Measurements from ENCODE around the gene QRICH2.
"Not testable (repeated sequence)": the region's sequence is repeated elsewhere in the genome, so short reads cannot be mapped to it uniquely, and the experiment has no call there.

Gene QRICH2

GRCh38 chr17:76312735-76313134 is 4.7 kb upstream of the QRICH2 start:
- Mint-ChIP-seq H3K4me1 (peaks cover 11% of the 10 kb centered on the region), H3K27ac (no peak overlapping the region), H3K4me3 (no peak overlapping the region), H3K9me3 (no peaks in the 10 kb centered on the region), H3K27me3 (no peaks in the 10 kb centered on the region), H3K36me3 (peaks cover 35% of the 10 kb centered on the region)
- DNase-seq = no peak
- CTCF ChIA-PET = interaction anchor here (0.9 to 1.5 kb wide), 2 partner anchors 8 to 85 kb away, joined by 3 to 4 read pairs; no protein-coding TSS in a partner anchor

GRCh38 chr17:76309461-76309860 is 1.4 kb upstream of the QRICH2 start:
- no peak overlapping the region for H3K4me3 Mint-ChIP-seq
- no peak overlapping the region for H3K27ac Mint-ChIP-seq
- H3K36me3 Mint-ChIP-seq = peaks cover 30% of the 10 kb centered on the region
- CTCF ChIA-PET = interaction anchor here (3.9 kb wide), 1 partner anchor 88 kb away, joined by 21 read pairs; no protein-coding TSS in a partner anchor
- H3K4me1 Mint-ChIP-seq = no peaks in the 10 kb centered on the region
- H3K27me3 Mint-ChIP-seq = no peaks in the 10 kb centered on the region
- H3K9me3 Mint-ChIP-seq = no peaks in the 10 kb centered on the region
- DNase-seq = no peak

- Mint-ChIP-seq H3K27me3 (no peaks in the 10 kb centered on the region), H3K9me3 (no peaks in the 10 kb centered on the region), H3K27ac (no peak overlapping the region), H3K4me1 (peaks cover 2% of the 10 kb centered on the region), H3K4me3 (no peak overlapping the region), H3K36me3 (peaks cover 14% of the 10 kb centered on the region)
- DNase-seq = no peak
- CTCF ChIA-PET = interaction anchor here (0.7 to 10.0 kb wide), 2 partner anchors 78 to 91 kb away, joined by 3 to 133 read pairs; no protein-coding TSS in a partner anchor
Measured at GRCh38 chr17:76307299-76307965, 644 bp downstream of the QRICH2 start.

GRCh38 chr17:76305135-76305454 is 3.0 kb downstream of the QRICH2 start:
- not testable (repeated sequence) for H3K36me3 Mint-ChIP-seq, H3K4me3 Mint-ChIP-seq, H3K27ac Mint-ChIP-seq, H3K9me3 Mint-ChIP-seq, H3K27me3 Mint-ChIP-seq, DNase-seq, H3K4me1 Mint-ChIP-seq
- CTCF ChIA-PET = interaction anchor here (0.7 to 10.0 kb wide), 4 partner anchors 9 to 216 kb away, joined by 4 to 133 read pairs (median 12); partner anchors contain the start of gene SPHK1

- Mint-ChIP-seq H3K4me1 (peaks cover 2% of the 10 kb centered on the region), H3K4me3 (no peak overlapping the region), H3K36me3 (peaks cover 3% of the 10 kb centered on the region), H3K9me3 (no peaks in the 10 kb centered on the region), H3K27me3 (no peaks in the 10 kb centered on the region), H3K27ac (no peak overlapping the region)
- DNase-seq = no peak
- CTCF ChIA-PET = interaction anchor here (0.6 to 10.0 kb wide), 12 partner anchors 9 to 355 kb away, joined by 3 to 133 read pairs (median 4); partner anchors contain the start of gene SPHK1
Measured at GRCh38 chr17:76304226-76305134, 3.6 kb downstream of the QRICH2 start.

- Mint-ChIP-seq H3K9me3 (no peaks in the 10 kb centered on the region), H3K36me3 (no peaks in the 10 kb centered on the region), H3K4me1 (peaks cover 4% of the 10 kb centered on the region), H3K27ac (no peak overlapping the region), H3K27me3 (no peaks in the 10 kb centered on the region), H3K4me3 (no peak overlapping the region)
- DNase-seq = no peak
- CTCF ChIA-PET = interaction anchor here (0.7 to 10.0 kb wide), 5 partner anchors 14 to 284 kb away, joined by 3 to 133 read pairs (median 4); no protein-coding TSS in a partner anchor
Measured at GRCh38 chr17:76297436-76297835, 10.6 kb downstream of the QRICH2 start.

- Mint-ChIP-seq H3K36me3 (no peaks in the 10 kb centered on the region), H3K4me3 (no peak overlapping the region), H3K9me3 (no peaks in the 10 kb centered on the region), H3K27ac (no peak overlapping the region), H3K27me3 (no peaks in the 10 kb centered on the region), H3K4me1 (peaks cover 4% of the 10 kb centered on the region)
- no peak for DNase-seq
- CTCF ChIA-PET = interaction anchor here (0.8 to 8.4 kb wide), 4 partner anchors 13 to 283 kb away, joined by 3 to 82 read pairs (median 4); no protein-coding TSS in a partner anchor
Measured at GRCh38 chr17:76296889-76297288, 11.2 kb downstream of the QRICH2 start.

GRCh38 chr17:76296186-76296585 is 11.9 kb downstream of the QRICH2 start:
- no peak for DNase-seq
- Mint-ChIP-seq H3K27me3 (no peaks in the 10 kb centered on the region), H3K36me3 (no peaks in the 10 kb centered on the region), H3K4me1 (peaks cover 4% of the 10 kb centered on the region), H3K4me3 (no peak overlapping the region), H3K9me3 (no peaks in the 10 kb centered on the region), H3K27ac (no peak overlapping the region)
- CTCF ChIA-PET = interaction anchor here (0.8 to 8.4 kb wide), 3 partner anchors 16 to 283 kb away, joined by 5 to 82 read pairs (median 9); no protein-coding TSS in a partner anchor

- no peak overlapping the region for H3K27ac Mint-ChIP-seq
- CTCF ChIA-PET = no interaction called here
- H3K27me3 Mint-ChIP-seq = no peaks in the 10 kb centered on the region
- no peaks in the 10 kb centered on the region for H3K9me3 Mint-ChIP-seq
- no peaks in the 10 kb centered on the region for H3K36me3 Mint-ChIP-seq
- H3K4me1 Mint-ChIP-seq = no peaks in the 10 kb centered on the region
- no peak for DNase-seq
- H3K4me3 Mint-ChIP-seq = no peak overlapping the region
Measured at GRCh38 chr17:76293106-76293505, 15.0 kb downstream of the QRICH2 start.

- Mint-ChIP-seq H3K9me3 (no peaks in the 10 kb centered on the region), H3K4me1 (no peaks in the 10 kb centered on the region)
- CTCF ChIA-PET = no interaction called here
Measured at GRCh38 chr17:76292567-76292966, 15.5 kb downstream of the QRICH2 start.

GRCh38 chr17:76281573-76282371 is 26.3 kb downstream of the QRICH2 start:
- Mint-ChIP-seq H3K4me3 (no peak overlapping the region), H3K27ac (no peak overlapping the region), H3K4me1 (peaks cover 7% of the 10 kb centered on the region), H3K36me3 (no peaks in the 10 kb centered on the region), H3K27me3 (peaks cover 4% of the 10 kb centered on the region), H3K9me3 (no peaks in the 10 kb centered on the region)
- DNase-seq = no peak
- CTCF ChIA-PET = interaction anchor here (1.3 to 7.6 kb wide), 4 partner anchors 8 to 269 kb away, joined by 3 to 215 read pairs (median 46); no protein-coding TSS in a partner anchor

More at GRCh38 chr17:76292567-76292966, 15.5 kb downstream of the QRICH2 start:
- Mint-ChIP-seq H3K27ac (no peak overlapping the region), H3K27me3 (no peaks in the 10 kb centered on the region), H3K36me3 (no peaks in the 10 kb centered on the region), H3K4me3 (no peak overlapping the region)
- no peak for DNase-seq

- Mint-ChIP-seq H3K4me3 (no peak overlapping the region), H3K27me3 (peaks cover 4% of the 10 kb centered on the region), H3K9me3 (no peaks in the 10 kb centered on the region), H3K27ac (no peak overlapping the region), H3K36me3 (no peaks in the 10 kb centered on the region), H3K4me1 (peaks cover 9% of the 10 kb centered on the region)
- no peak for DNase-seq
- CTCF ChIA-PET = interaction anchor here (1.0 to 7.6 kb wide), 10 partner anchors 9 to 267 kb away, joined by 3 to 215 read pairs (median 10); no protein-coding TSS in a partner anchor
Measured at GRCh38 chr17:76280650-76281049, 27.4 kb downstream of the QRICH2 start.

- CTCF ChIA-PET = interaction anchor here (0.6 to 7.6 kb wide), 53 partner anchors 9 to 375 kb away, joined by 3 to 215 read pairs (median 5); partner anchors contain the start of genes CDK3, EXOC7, MRPL38 and PRPSAP1
- no peak overlapping the region for H3K4me3 Mint-ChIP-seq
Measured at GRCh38 chr17:76279742-76280287, 28.3 kb downstream of the QRICH2 start.

More at GRCh38 chr17:76279742-76280287, 28.3 kb downstream of the QRICH2 start:
- H3K9me3 Mint-ChIP-seq = no peaks in the 10 kb centered on the region
- no peaks in the 10 kb centered on the region for H3K36me3 Mint-ChIP-seq
- peaks cover 4% of the 10 kb centered on the region for H3K27me3 Mint-ChIP-seq
- H3K4me1 Mint-ChIP-seq = peaks cover 11% of the 10 kb centered on the region
- no peak for DNase-seq
- peak overlapping the region; percentile 49 for H3K27ac Mint-ChIP-seq
